Activated T-cell treated with anti-CD3 and anti-CD28 coated beads, Interleukin-2, amount 50 U/mL, for 4 hours (primary cell): ENCODE results near the gene BEND4. TPM values are rescaled to one million over a fixed set of nuclear protein-coding genes. Genes with fewer than 3 reads are reported as not detected.
"Not testable (repeated sequence)": the region's sequence is repeated elsewhere in the genome, so short reads cannot be mapped to it uniquely, and the experiment has no call there.

ENCODE experiments used
- ATAC-seq, 2 donors: fragments of 200-7000 bp; cut with Tn5 transposase; one replicate each; pipeline ENCODE4 v1.10.0; 2021
- DNase-seq: peaks from one replicate; pipeline ENCODE4 v3.0.0-alpha.2; 2020
- H3K27me3 Mint-ChIP-seq: one replicate; pipeline ENCODE4 v1.8.0; 2021; ENCODE audit warnings: low read depth, mixed read lengths
- H3K36me3 Mint-ChIP-seq: one replicate; pipeline ENCODE4 v1.8.0; 2022; ENCODE audit warnings: mixed read lengths; ENCODE audit not compliant: insufficient read depth
- H3K4me1 Mint-ChIP-seq: one replicate; pipeline ENCODE4 v1.8.0; 2021; ENCODE audit warnings: low read depth, mixed read lengths
- H3K4me3 Mint-ChIP-seq: one replicate; pipeline ENCODE4 v1.8.0; 2021; ENCODE audit warnings: mild to moderate bottlenecking, moderate library complexity, mixed read lengths
- H3K9me3 Mint-ChIP-seq: one replicate; pipeline ENCODE4 v1.8.0; 2021; ENCODE audit warnings: mixed read lengths
- total RNA-seq, 3 donors: library from RNA; stranded (reverse); gene quantifications; one replicate each; pipeline ENCODE4 v1.2.1, GENCODE V29; 2021

BEND4 gene
- total RNA-seq, result 1 to 10 TPM in 1 of 3 donors, under 1 TPM in 2; 0.28 to 1.3 (median 0.52) TPM

- peaks cover 24% of the 10 kb centered on the region for H3K4me1 Mint-ChIP-seq
- H3K27me3 Mint-ChIP-seq, result peaks cover 48% of the 10 kb centered on the region
- no peaks in the 10 kb centered on the region for H3K36me3 Mint-ChIP-seq
- DNase-seq (no peak), ATAC-seq (no peak)
- no peaks in the 10 kb centered on the region for H3K9me3 Mint-ChIP-seq
- peak within 1 kb of the TSS; percentile 67 for H3K4me3 Mint-ChIP-seq
Measured at GRCh38 chr4:42152507-42153504, at the start of gene BEND4. Gene BEND4, minus strand, starts transcription at chr4:42152655. Its CDS starts 512 bp downstream, at chr4:42152143.

- ATAC-seq, result no peak
- Mint-ChIP-seq H3K4me1 (no peaks in the 10 kb centered on the region), H3K9me3 (peaks cover 3% of the 10 kb centered on the region), H3K27me3 (no peaks in the 10 kb centered on the region), H3K36me3 (no peaks in the 10 kb centered on the region), H3K4me3 (no peak overlapping the region)
- DNase-seq, result no peak
Measured at GRCh38 chr4:42197341-42197740, 44.9 kb upstream of the BEND4 start.

GRCh38 chr4:42172921-42173320, 20.5 kb upstream of the BEND4 start:
- ATAC-seq (no peak), DNase-seq (no peak)
- Mint-ChIP-seq H3K36me3 (no peaks in the 10 kb centered on the region), H3K9me3 (no peaks in the 10 kb centered on the region), H3K4me1 (no peaks in the 10 kb centered on the region), H3K4me3 (no peak overlapping the region), H3K27me3 (no peaks in the 10 kb centered on the region)

- peaks cover under 1% of the 10 kb centered on the region for H3K27me3 Mint-ChIP-seq
- no peaks in the 10 kb centered on the region for H3K9me3 Mint-ChIP-seq
- no peaks in the 10 kb centered on the region for H3K36me3 Mint-ChIP-seq
- H3K4me3 Mint-ChIP-seq, result no peak overlapping the region
- no peak for ATAC-seq
- DNase-seq, result no peak
- H3K4me1 Mint-ChIP-seq, result no peaks in the 10 kb centered on the region
Measured at GRCh38 chr4:42172128-42172790, 19.8 kb upstream of the BEND4 start.

GRCh38 chr4:42167709-42168108, 15.3 kb upstream of the BEND4 start:
- Mint-ChIP-seq H3K27me3 (peaks cover 4% of the 10 kb centered on the region), H3K4me1 (no peaks in the 10 kb centered on the region), H3K36me3 (no peaks in the 10 kb centered on the region), H3K4me3 (no peak overlapping the region), H3K9me3 (peaks cover 4% of the 10 kb centered on the region)
- peak in 1 of 2 donors; percentile 43 for ATAC-seq
- DNase-seq, result no peak

- ATAC-seq, H3K9me3 Mint-ChIP-seq, DNase-seq, H3K36me3 Mint-ChIP-seq, H3K27me3 Mint-ChIP-seq, H3K4me1 Mint-ChIP-seq, H3K4me3 Mint-ChIP-seq: not testable (repeated sequence)
Measured at GRCh38 chr4:42166186-42166585, 13.7 kb upstream of the BEND4 start.

GRCh38 chr4:42159271-42160001, 7.0 kb upstream of the BEND4 start:
- H3K9me3 Mint-ChIP-seq, result peaks cover 4% of the 10 kb centered on the region
- H3K4me1 Mint-ChIP-seq, result no peaks in the 10 kb centered on the region
- H3K36me3 Mint-ChIP-seq, result no peaks in the 10 kb centered on the region
- DNase-seq, result no peak
- H3K4me3 Mint-ChIP-seq, result no peak overlapping the region
- ATAC-seq, result no peak
- H3K27me3 Mint-ChIP-seq, result peaks cover 11% of the 10 kb centered on the region

GRCh38 chr4:42151568-42152506, 618 bp downstream of the BEND4 start:
- Mint-ChIP-seq H3K27me3 (peaks cover 51% of the 10 kb centered on the region), H3K4me1 (peaks cover 24% of the 10 kb centered on the region), H3K36me3 (no peaks in the 10 kb centered on the region), H3K9me3 (no peaks in the 10 kb centered on the region), H3K4me3 (peak overlapping the region; percentile 67)
- peak; percentile 26 for DNase-seq
- ATAC-seq, result peak; percentile 66 to 69

GRCh38 chr4:42150653-42151567, 1.5 kb downstream of the BEND4 start:
- DNase-seq (no peak), ATAC-seq (peak in 1 of 2 donors; percentile 3)
- Mint-ChIP-seq H3K4me1 (peaks cover 24% of the 10 kb centered on the region), H3K4me3 (peak overlapping the region; percentile 78), H3K36me3 (no peaks in the 10 kb centered on the region), H3K27me3 (peaks cover 46% of the 10 kb centered on the region), H3K9me3 (no peaks in the 10 kb centered on the region)

- H3K27me3 Mint-ChIP-seq, result peaks cover 42% of the 10 kb centered on the region
- no peak for ATAC-seq
- no peaks in the 10 kb centered on the region for H3K9me3 Mint-ChIP-seq
- no peaks in the 10 kb centered on the region for H3K36me3 Mint-ChIP-seq
- H3K4me3 Mint-ChIP-seq, result no peak overlapping the region
- H3K4me1 Mint-ChIP-seq, result peaks cover 24% of the 10 kb centered on the region
- DNase-seq, result no peak
Measured at GRCh38 chr4:42149004-42149403, 3.5 kb downstream of the BEND4 start.

- Mint-ChIP-seq H3K27me3 (peaks cover 37% of the 10 kb centered on the region), H3K9me3 (no peaks in the 10 kb centered on the region), H3K4me3 (no peak overlapping the region), H3K36me3 (no peaks in the 10 kb centered on the region), H3K4me1 (peaks cover 24% of the 10 kb centered on the region)
- no peak for ATAC-seq
- no peak for DNase-seq
Measured at GRCh38 chr4:42148425-42148824, 4.0 kb downstream of the BEND4 start.

GRCh38 chr4:42144028-42144427, 8.4 kb downstream of the BEND4 start:
- H3K4me1 Mint-ChIP-seq, result no peaks in the 10 kb centered on the region

More at GRCh38 chr4:42144028-42144427, 8.4 kb downstream of the BEND4 start:
- DNase-seq (no peak), ATAC-seq (no peak)
- Mint-ChIP-seq H3K4me3 (no peak overlapping the region), H3K27me3 (peaks cover 17% of the 10 kb centered on the region), H3K9me3 (no peaks in the 10 kb centered on the region), H3K36me3 (no peaks in the 10 kb centered on the region)
